NCI-H82 treated with DMSO at 0.1 percent for 48 hours (cell line): ENCODE data around the gene RAP2C.

ENCODE experiments used
- DNase-seq: peaks from one replicate; lab custom pipeline; 2025; ENCODE audit not compliant: unreplicated experiment; lab: John Stamatoyannopoulos, UW

Gene RAP2C

GRCh38 chrX:132219343-132219768, at the start of gene RAP2C:
RAP2C (minus strand) TSS chrX:132219447; CDS start chrX:132217268, 2,179 bp downstream.
- DNase-seq: peak; percentile 48

- DNase-seq: no peak
These were observed 48.1 kb upstream of the RAP2C start for GRCh38 chrX:132267392-132267791.

GRCh38 chrX:132266583-132267355, 47.5 kb upstream of the RAP2C start:
- DNase-seq: no peak

- DNase-seq: no peak
These were observed 43.9 kb upstream of the RAP2C start for GRCh38 chrX:132263127-132263526.

- no peak for DNase-seq
These were observed 39.3 kb upstream of the RAP2C start for GRCh38 chrX:132258509-132258908.

- DNase-seq: no peak
These were observed 37.9 kb upstream of the RAP2C start for GRCh38 chrX:132257116-132257515.

GRCh38 chrX:132236121-132236520, 16.9 kb upstream of the RAP2C start:
- no peak for DNase-seq

GRCh38 chrX:132235488-132235887, 16.2 kb upstream of the RAP2C start:
- DNase-seq: no peak

- DNase-seq: no peak
These were observed 12.3 kb upstream of the RAP2C start for GRCh38 chrX:132231587-132231986.

- DNase-seq: no peak
These were observed 8.3 kb upstream of the RAP2C start for GRCh38 chrX:132227383-132228112.

- DNase-seq: no peak
These were observed 6.9 kb upstream of the RAP2C start for GRCh38 chrX:132226169-132226568.

- peak; percentile 50 for DNase-seq
These were observed 991 bp downstream of the RAP2C start for GRCh38 chrX:132218100-132218812.

- DNase-seq: peak; percentile 54
These were observed 1.8 kb downstream of the RAP2C start for GRCh38 chrX:132217203-132218073.

GRCh38 chrX:132216806-132217202, 2.4 kb downstream of the RAP2C start:
- no peak for DNase-seq

GRCh38 chrX:132216283-132216682, 3.0 kb downstream of the RAP2C start:
- DNase-seq: no peak

- DNase-seq: no peak
These were observed 4.7 kb downstream of the RAP2C start for GRCh38 chrX:132214518-132214917.

GRCh38 chrX:132209527-132209926, 9.7 kb downstream of the RAP2C start:
- DNase-seq: no peak

- no peak for DNase-seq
These were observed 10.8 kb downstream of the RAP2C start for GRCh38 chrX:132208422-132208821.

GRCh38 chrX:132207996-132208395, 11.3 kb downstream of the RAP2C start:
- DNase-seq: no peak

GRCh38 chrX:132206259-132206658, 13.0 kb downstream of the RAP2C start:
- no peak for DNase-seq

- DNase-seq: no peak
These were observed 14.6 kb downstream of the RAP2C start for GRCh38 chrX:132204629-132205028.
